Thyroid gland (tissue), 4 donors: Measurements from ENCODE around the gene KIRREL1. TPM values are rescaled to one million over a fixed set of nuclear protein-coding genes. Genes with fewer than 3 reads are reported as not detected.

Experiments
- DNase-seq, 2 donors: peaks; one replicate each; pipeline ENCODE4 v3.0.0-alpha.2; 2019
- H3K27ac ChIP-seq, 3 donors: fragments of 200-600 bp; sonication (generic); 1 replicate in 2 of 3; 2 replicates in 1 of 3; pipeline ENCODE4 v1.5.1; 2016 to 2019; ENCODE audit warnings: mild to moderate bottlenecking in 1 of 3, moderate library complexity in 1 of 3
- H3K27me3 ChIP-seq: fragments of 200-600 bp; sonication (generic); one replicate; pipeline ENCODE4 v1.5.1; 2019
- H3K36me3 ChIP-seq, 2 donors: fragments of 200-600 bp; sonication (generic); one replicate each; pipeline ENCODE4 v1.5.1; 2016 to 2019
- H3K4me1 ChIP-seq, 2 donors: fragments of 200-600 bp; sonication (generic); one replicate each; pipeline ENCODE4 v1.5.1; 2017 to 2019
- H3K4me3 ChIP-seq, 3 donors: fragments of 200-600 bp; sonication (generic); replicated peaks in 1 of 3; 1 replicate in 2 of 3; 2 replicates in 1 of 3; pipeline ENCODE4 v1.5.1; 2016; ENCODE audit warnings: mild to moderate bottlenecking in 1 of 3
- H3K9me3 ChIP-seq: fragments of 200-600 bp; sonication (generic); one replicate; pipeline ENCODE4 v1.5.1; 2017
- POLR2A ChIP-seq, 2 donors: fragments of 450-650 bp; IDR thresholded peaks; one replicate each; pipeline ENCODE4 v1.6.1; 2017; ENCODE audit warnings: antibody characterized with exemption in 2 of 2, mild to moderate bottlenecking in 2 of 2, moderate library complexity in 1 of 2
- WGBS, 2 donors: methylation state at CpG; one replicate each; pipeline ENCODE4 v1.1.5; 2017; 5-methylcytosine and 5-hydroxymethylcytosine counted together
- intact Hi-C: fragments of 100-400 bp; cut with DNase I; formaldehyde crosslinking; loops from one replicate; pipeline ENCODE4 v1.15.1; 2023
- total RNA-seq, 4 donors: library from RNA; depleted of rRNA; stranded (reverse); fragments of >200 nt; gene quantifications; one replicate each; pipeline ENCODE4 v1.2.3, GENCODE V29; 2016
- TF ChIP-seq, protein P1 (sequence below), 6 experiments: fragments of 200-600 bp in 3 of 6; fragments of 450-650 bp in 3 of 6; sonication (generic) in 3 of 6; IDR thresholded peaks; one replicate each; pipeline ENCODE4 v1.5.1; 2016 to 2019; ENCODE audit warnings: antibody characterized with exemption in 6 of 6, mild to moderate bottlenecking in 2 of 6, inconsistent platforms in 1 of 6, moderate library complexity in 1 of 6

KIRREL1 gene
- total RNA-seq, 4 donors from 2014 or later, result 22.7 to 27.5 (median 24.1) TPM

DNA sequence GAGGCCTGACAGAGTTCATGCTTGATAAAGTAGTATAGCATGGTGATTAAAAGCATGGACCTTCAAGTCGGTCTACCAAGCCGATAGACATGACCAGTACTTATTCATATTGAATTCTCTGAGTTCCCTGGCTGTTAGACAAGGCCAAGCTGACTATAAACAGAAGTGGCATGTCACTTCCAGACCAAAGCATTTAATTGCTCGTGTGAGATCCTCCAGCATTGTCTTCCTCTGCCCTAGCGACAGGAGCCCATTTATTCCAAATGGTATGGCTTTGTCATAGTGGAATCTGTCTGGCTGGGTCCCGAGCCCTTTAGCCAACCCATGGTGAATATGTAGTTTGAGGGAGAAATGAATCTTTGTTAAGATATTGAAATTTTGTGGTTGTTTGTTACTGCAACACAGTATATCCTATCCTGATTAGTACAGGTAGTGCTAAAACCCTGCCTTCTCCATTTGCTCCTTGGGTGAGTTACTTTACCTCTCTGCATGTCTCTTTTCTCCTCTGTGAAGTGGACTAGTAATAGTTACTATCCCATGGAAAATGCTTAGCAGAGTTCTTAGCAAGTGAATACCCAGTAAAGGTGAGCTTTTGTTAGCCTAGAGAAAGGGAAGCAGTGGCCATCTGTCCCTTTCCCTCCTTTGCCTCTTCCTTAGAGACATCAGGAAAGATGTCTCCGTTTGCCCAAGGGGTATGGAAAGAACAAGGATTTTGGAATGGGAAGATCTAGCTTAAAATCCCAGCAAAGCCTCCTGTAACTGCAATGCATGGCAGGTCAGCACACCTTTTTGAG, 109.6 kb downstream of the KIRREL1 start:
- no peaks in the 10 kb centered on the region for H3K36me3 ChIP-seq
- H3K9me3 ChIP-seq, result no peaks in the 10 kb centered on the region
- no peak overlapping the region for H3K27ac ChIP-seq
- no peak for TF ChIP-seq POLR2A (IDR thresholded peaks at IDR 0.05)
- TF ChIP-seq, protein P1, sequence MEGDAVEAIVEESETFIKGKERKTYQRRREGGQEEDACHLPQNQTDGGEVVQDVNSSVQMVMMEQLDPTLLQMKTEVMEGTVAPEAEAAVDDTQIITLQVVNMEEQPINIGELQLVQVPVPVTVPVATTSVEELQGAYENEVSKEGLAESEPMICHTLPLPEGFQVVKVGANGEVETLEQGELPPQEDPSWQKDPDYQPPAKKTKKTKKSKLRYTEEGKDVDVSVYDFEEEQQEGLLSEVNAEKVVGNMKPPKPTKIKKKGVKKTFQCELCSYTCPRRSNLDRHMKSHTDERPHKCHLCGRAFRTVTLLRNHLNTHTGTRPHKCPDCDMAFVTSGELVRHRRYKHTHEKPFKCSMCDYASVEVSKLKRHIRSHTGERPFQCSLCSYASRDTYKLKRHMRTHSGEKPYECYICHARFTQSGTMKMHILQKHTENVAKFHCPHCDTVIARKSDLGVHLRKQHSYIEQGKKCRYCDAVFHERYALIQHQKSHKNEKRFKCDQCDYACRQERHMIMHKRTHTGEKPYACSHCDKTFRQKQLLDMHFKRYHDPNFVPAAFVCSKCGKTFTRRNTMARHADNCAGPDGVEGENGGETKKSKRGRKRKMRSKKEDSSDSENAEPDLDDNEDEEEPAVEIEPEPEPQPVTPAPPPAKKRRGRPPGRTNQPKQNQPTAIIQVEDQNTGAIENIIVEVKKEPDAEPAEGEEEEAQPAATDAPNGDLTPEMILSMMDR (IDR thresholded peaks at IDR 0.05), result no peak
- WGBS, 2 donors, result 68 to 69% methylated on average over 6 of the region's 6 CpGs
- intact Hi-C loops, result no loop called here
- H3K4me3 ChIP-seq, result no peak overlapping the region
- H3K27me3 ChIP-seq, result no peaks in the 10 kb centered on the region
- DNase-seq, result no peak
- no peaks in the 10 kb centered on the region for H3K4me1 ChIP-seq

DNA sequence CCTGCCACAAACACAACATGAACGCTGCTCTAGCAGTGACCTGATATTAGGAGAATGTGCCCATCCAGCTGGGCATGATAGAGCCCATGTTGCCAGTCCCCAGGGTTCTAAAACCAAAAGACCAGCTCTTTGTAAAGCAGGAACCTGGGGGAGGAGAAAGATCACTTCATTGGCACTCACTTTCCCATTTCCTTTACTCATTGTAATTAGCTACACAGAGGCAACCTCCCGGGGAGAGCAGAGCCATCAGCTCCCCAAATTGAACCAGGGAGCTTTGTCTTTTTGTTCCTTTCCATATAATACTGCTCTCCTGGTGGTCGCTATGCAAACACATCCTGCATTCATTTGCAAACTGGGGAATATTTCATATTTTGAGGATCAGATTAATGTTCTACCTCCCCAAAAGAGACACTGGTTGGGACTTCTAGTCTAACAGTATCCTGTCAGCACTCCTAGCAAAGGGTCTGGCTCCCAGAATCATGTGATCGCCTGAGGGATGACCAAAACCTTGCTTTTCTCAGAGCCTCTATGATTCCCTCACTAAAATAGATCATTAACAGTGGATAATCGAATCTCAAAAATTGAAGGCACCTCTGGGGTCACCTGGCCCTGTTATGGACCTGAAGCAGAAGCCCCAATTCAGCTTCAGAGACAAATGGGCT, 110.5 kb downstream of the KIRREL1 start:
- no peaks in the 10 kb centered on the region for H3K4me1 ChIP-seq
- H3K4me3 ChIP-seq, result no peak overlapping the region
- H3K9me3 ChIP-seq, result no peaks in the 10 kb centered on the region
- H3K36me3 ChIP-seq, result no peaks in the 10 kb centered on the region
- WGBS, 2 donors, result 56 to 59% methylated on average over 5 of the region's 5 CpGs
- no peaks in the 10 kb centered on the region for H3K27me3 ChIP-seq
- TF ChIP-seq POLR2A (IDR thresholded peaks at IDR 0.05), result no peak
- TF ChIP-seq, protein P1 (IDR thresholded peaks at IDR 0.05), result no peak
- H3K27ac ChIP-seq, result no peak overlapping the region
- no peak for DNase-seq
- intact Hi-C loops, result no loop called here

DNA sequence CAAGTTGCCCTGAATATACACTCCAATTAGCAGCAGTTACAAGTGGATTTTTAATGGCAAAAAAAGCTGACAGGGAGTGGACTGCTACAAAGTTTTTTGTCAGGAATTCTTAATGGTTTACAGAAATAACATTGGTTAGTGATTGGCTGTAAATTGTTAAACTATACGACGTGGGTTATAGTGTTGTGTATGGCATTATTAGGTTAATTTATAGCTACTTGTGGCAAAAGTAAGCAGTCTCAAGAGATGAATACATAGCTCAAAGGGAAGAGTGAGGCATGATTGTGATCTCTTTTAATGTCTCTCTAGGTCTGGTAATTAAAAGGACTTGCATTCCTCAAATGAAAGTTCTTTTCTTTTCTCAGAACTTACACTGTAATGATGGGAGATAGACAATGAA, 111.4 kb downstream of the KIRREL1 start:
- WGBS, 2 donors, result 36 to 55% methylated on average over 2 of the region's 2 CpGs
- TF ChIP-seq, protein P1 (IDR thresholded peaks at IDR 0.05), result no peak
- no peak for TF ChIP-seq POLR2A (IDR thresholded peaks at IDR 0.05)
- Histone ChIP-seq H3K27me3 (no peaks in the 10 kb centered on the region), H3K4me1 (no peaks in the 10 kb centered on the region), H3K4me3 (no peak overlapping the region), H3K9me3 (no peaks in the 10 kb centered on the region), H3K27ac (no peak overlapping the region), H3K36me3 (no peaks in the 10 kb centered on the region)
- DNase-seq, result no peak
- intact Hi-C loops, result no loop called here

DNA sequence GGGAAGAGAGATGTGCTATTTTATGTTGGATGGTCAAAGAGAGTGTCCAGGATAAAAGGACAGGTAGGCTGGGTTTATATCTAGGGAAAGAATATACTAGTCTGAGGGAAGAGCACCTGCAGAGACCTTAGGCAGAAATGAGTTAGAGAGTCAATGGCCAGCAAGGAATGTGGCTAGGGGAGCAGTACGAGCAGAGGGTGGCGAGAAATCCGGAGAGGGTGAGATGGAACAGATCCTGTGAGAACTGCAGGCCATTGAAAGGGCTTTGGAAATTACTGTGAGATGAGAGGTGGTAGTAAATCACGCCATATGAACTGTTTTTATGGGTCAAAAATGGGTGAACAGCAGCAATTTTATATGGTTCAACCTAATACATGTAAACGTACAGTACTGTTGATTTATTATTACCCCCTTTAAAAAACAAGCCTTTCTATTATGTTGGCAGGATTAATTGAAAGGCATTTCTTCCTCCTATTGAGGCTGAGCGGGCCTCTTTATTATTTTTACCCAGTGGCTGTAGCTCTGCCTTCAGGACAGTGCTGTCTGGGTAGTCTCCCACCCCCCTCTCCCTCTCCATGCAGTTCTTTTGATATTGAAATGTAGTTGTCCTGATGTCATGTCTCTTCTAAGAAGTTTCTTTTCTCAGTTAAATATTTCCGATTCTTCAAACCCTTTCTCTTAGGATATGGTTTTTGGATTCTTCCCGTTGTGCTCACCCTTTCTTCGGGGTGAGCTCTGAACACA, 112.1 kb downstream of the KIRREL1 start:
- Histone ChIP-seq H3K27ac (no peak overlapping the region), H3K27me3 (no peaks in the 10 kb centered on the region), H3K4me3 (no peak overlapping the region), H3K36me3 (no peaks in the 10 kb centered on the region), H3K9me3 (no peaks in the 10 kb centered on the region), H3K4me1 (no peaks in the 10 kb centered on the region)
- intact Hi-C loops, result no loop called here
- DNase-seq, result no peak
- 74 to 77% methylated on average over 9 of the region's 9 CpGs for WGBS, 2 donors
- TF ChIP-seq POLR2A (IDR thresholded peaks at IDR 0.05), result no peak
- TF ChIP-seq, protein P1 (IDR thresholded peaks at IDR 0.05), result no peak
